ENCODE data around the gene DHRS3.

Gene DHRS3

GRCh38 chr1:12634696-12635202 is 16.7 kb upstream of the DHRS3 start:
- H3K9ac ChIP-seq (ENCODE audit: low read length) = no peak overlapping the region
- H3K27me3 ChIP-seq (ENCODE audit: control insufficient read depth, insufficient read depth, low read length) = peaks cover 3% of the 10 kb centered on the region
- no peaks in the 10 kb centered on the region for H3K9me3 ChIP-seq (ENCODE audit: control insufficient read depth, low read length)
- H3K36me3 ChIP-seq (ENCODE audit: control insufficient read depth, insufficient read depth, low read length) = no peaks in the 10 kb centered on the region
- H3K4me3 ChIP-seq (ENCODE audit: low read length) = no peak overlapping the region
- no peaks in the 10 kb centered on the region for H3K4me1 ChIP-seq (ENCODE audit: control insufficient read depth, insufficient read depth, low read length)

GRCh38 chr1:12634156-12634555 is 16.1 kb upstream of the DHRS3 start:
- H3K9me3 ChIP-seq (ENCODE audit: control insufficient read depth, low read length) = no peaks in the 10 kb centered on the region
- no peaks in the 10 kb centered on the region for H3K4me1 ChIP-seq (ENCODE audit: control insufficient read depth, insufficient read depth, low read length)
- H3K9ac ChIP-seq (ENCODE audit: low read length) = no peak overlapping the region
- H3K4me3 ChIP-seq (ENCODE audit: low read length) = no peak overlapping the region
- H3K27me3 ChIP-seq (ENCODE audit: control insufficient read depth, insufficient read depth, low read length) = peaks cover 3% of the 10 kb centered on the region
- no peaks in the 10 kb centered on the region for H3K36me3 ChIP-seq (ENCODE audit: control insufficient read depth, insufficient read depth, low read length)

GRCh38 chr1:12631571-12631970 is 13.6 kb upstream of the DHRS3 start:
- Histone ChIP-seq H3K9ac (ENCODE audit: low read length) (no peak overlapping the region), H3K4me1 (ENCODE audit: control insufficient read depth, insufficient read depth, low read length) (no peaks in the 10 kb centered on the region), H3K9me3 (ENCODE audit: control insufficient read depth, low read length) (no peaks in the 10 kb centered on the region), H3K27me3 (ENCODE audit: control insufficient read depth, insufficient read depth, low read length) (peaks cover 2% of the 10 kb centered on the region), H3K36me3 (ENCODE audit: control insufficient read depth, insufficient read depth, low read length) (no peaks in the 10 kb centered on the region), H3K4me3 (ENCODE audit: low read length) (no peak overlapping the region)

- Histone ChIP-seq H3K36me3 (ENCODE audit: control insufficient read depth, insufficient read depth, low read length) (no peaks in the 10 kb centered on the region), H3K9ac (ENCODE audit: low read length) (no peak overlapping the region), H3K4me3 (ENCODE audit: low read length) (no peak overlapping the region), H3K9me3 (ENCODE audit: control insufficient read depth, low read length) (no peaks in the 10 kb centered on the region), H3K4me1 (ENCODE audit: control insufficient read depth, insufficient read depth, low read length) (no peaks in the 10 kb centered on the region), H3K27me3 (ENCODE audit: control insufficient read depth, insufficient read depth, low read length) (no peaks in the 10 kb centered on the region)
Measured at GRCh38 chr1:12630946-12631530, 13.0 kb upstream of the DHRS3 start.

- Histone ChIP-seq H3K27me3 (ENCODE audit: control insufficient read depth, insufficient read depth, low read length) (no peaks in the 10 kb centered on the region), H3K4me3 (ENCODE audit: low read length) (no peak overlapping the region), H3K4me1 (ENCODE audit: control insufficient read depth, insufficient read depth, low read length) (no peaks in the 10 kb centered on the region), H3K36me3 (ENCODE audit: control insufficient read depth, insufficient read depth, low read length) (no peaks in the 10 kb centered on the region), H3K9me3 (ENCODE audit: control insufficient read depth, low read length) (no peaks in the 10 kb centered on the region), H3K9ac (ENCODE audit: low read length) (no peak overlapping the region)
Measured at GRCh38 chr1:12629985-12630760, 12.2 kb upstream of the DHRS3 start.

GRCh38 chr1:12629511-12629956 is 11.5 kb upstream of the DHRS3 start:
- no peak overlapping the region for H3K4me3 ChIP-seq (ENCODE audit: low read length)
- H3K4me1 ChIP-seq (ENCODE audit: control insufficient read depth, insufficient read depth, low read length) = no peaks in the 10 kb centered on the region
- no peaks in the 10 kb centered on the region for H3K9me3 ChIP-seq (ENCODE audit: control insufficient read depth, low read length)
- no peaks in the 10 kb centered on the region for H3K36me3 ChIP-seq (ENCODE audit: control insufficient read depth, insufficient read depth, low read length)
- H3K9ac ChIP-seq (ENCODE audit: low read length) = no peak overlapping the region
- H3K27me3 ChIP-seq (ENCODE audit: control insufficient read depth, insufficient read depth, low read length) = no peaks in the 10 kb centered on the region

- Histone ChIP-seq H3K9ac (ENCODE audit: low read length) (no peak overlapping the region), H3K4me1 (ENCODE audit: control insufficient read depth, insufficient read depth, low read length) (peaks cover 4% of the 10 kb centered on the region), H3K9me3 (ENCODE audit: control insufficient read depth, low read length) (no peaks in the 10 kb centered on the region), H3K27me3 (ENCODE audit: control insufficient read depth, insufficient read depth, low read length) (no peaks in the 10 kb centered on the region), H3K4me3 (ENCODE audit: low read length) (no peak overlapping the region), H3K36me3 (ENCODE audit: control insufficient read depth, insufficient read depth, low read length) (no peaks in the 10 kb centered on the region)
Measured at GRCh38 chr1:12627296-12627695, 9.3 kb upstream of the DHRS3 start.

- Histone ChIP-seq H3K4me3 (ENCODE audit: low read length) (no peak overlapping the region), H3K9me3 (ENCODE audit: control insufficient read depth, low read length) (no peaks in the 10 kb centered on the region), H3K9ac (ENCODE audit: low read length) (no peak overlapping the region), H3K36me3 (ENCODE audit: control insufficient read depth, insufficient read depth, low read length) (no peaks in the 10 kb centered on the region), H3K4me1 (ENCODE audit: control insufficient read depth, insufficient read depth, low read length) (peaks cover 8% of the 10 kb centered on the region), H3K27me3 (ENCODE audit: control insufficient read depth, insufficient read depth, low read length) (no peaks in the 10 kb centered on the region)
Measured at GRCh38 chr1:12626888-12627287, 8.9 kb upstream of the DHRS3 start.

- Histone ChIP-seq H3K9ac (ENCODE audit: low read length) (no peak overlapping the region), H3K4me3 (ENCODE audit: low read length) (no peak overlapping the region), H3K9me3 (ENCODE audit: control insufficient read depth, low read length) (no peaks in the 10 kb centered on the region), H3K4me1 (ENCODE audit: control insufficient read depth, insufficient read depth, low read length) (peaks cover 16% of the 10 kb centered on the region), H3K27me3 (ENCODE audit: control insufficient read depth, insufficient read depth, low read length) (no peaks in the 10 kb centered on the region), H3K36me3 (ENCODE audit: control insufficient read depth, insufficient read depth, low read length) (no peaks in the 10 kb centered on the region)
Measured at GRCh38 chr1:12625276-12625675, 7.3 kb upstream of the DHRS3 start.

GRCh38 chr1:12622506-12622905 is 4.5 kb upstream of the DHRS3 start:
- H3K36me3 ChIP-seq (ENCODE audit: control insufficient read depth, insufficient read depth, low read length) = no peaks in the 10 kb centered on the region
- H3K27me3 ChIP-seq (ENCODE audit: control insufficient read depth, insufficient read depth, low read length) = no peaks in the 10 kb centered on the region
- peaks cover 31% of the 10 kb centered on the region for H3K4me1 ChIP-seq (ENCODE audit: control insufficient read depth, insufficient read depth, low read length)
- H3K9ac ChIP-seq (ENCODE audit: low read length) = no peak overlapping the region
- no peak overlapping the region for H3K4me3 ChIP-seq (ENCODE audit: low read length)
- H3K9me3 ChIP-seq (ENCODE audit: control insufficient read depth, low read length) = no peaks in the 10 kb centered on the region

- Histone ChIP-seq H3K9me3 (ENCODE audit: control insufficient read depth, low read length) (no peaks in the 10 kb centered on the region), H3K4me1 (ENCODE audit: control insufficient read depth, insufficient read depth, low read length) (peaks cover 31% of the 10 kb centered on the region), H3K36me3 (ENCODE audit: control insufficient read depth, insufficient read depth, low read length) (no peaks in the 10 kb centered on the region), H3K9ac (ENCODE audit: low read length) (no peak overlapping the region), H3K27me3 (ENCODE audit: control insufficient read depth, insufficient read depth, low read length) (no peaks in the 10 kb centered on the region), H3K4me3 (ENCODE audit: low read length) (no peak overlapping the region)
Measured at GRCh38 chr1:12621346-12622335, 3.6 kb upstream of the DHRS3 start.

All from mucosa of stomach (tissue), 1 donor.